OCI-M1 (cell line): ENCODE data around the gene TIE1.

ENCODE experiments used
- DNase-seq: peaks from one replicate; lab custom pipeline; 2025; lab: John Stamatoyannopoulos, UW

TIE1 gene

GRCh38 chr1:43293896-43294760, 6.7 kb upstream of the TIE1 start:
- no peak for DNase-seq

GRCh38 chr1:43294761-43295160, 6.0 kb upstream of the TIE1 start:
- DNase-seq, result no peak

GRCh38 chr1:43296207-43296606, 4.6 kb upstream of the TIE1 start:
- DNase-seq, result no peak

GRCh38 chr1:43298055-43298454, 2.7 kb upstream of the TIE1 start:
- DNase-seq, result no peak

- no peak for DNase-seq
Observed at GRCh38 chr1:43299101-43299500, 1.7 kb upstream of the TIE1 start.

- DNase-seq, result no peak
Observed at GRCh38 chr1:43302201-43302600, 1.4 kb downstream of the TIE1 start.

GRCh38 chr1:43302721-43303470, 2.1 kb downstream of the TIE1 start:
- no peak for DNase-seq

- no peak for DNase-seq
Observed at GRCh38 chr1:43303471-43304313, 2.9 kb downstream of the TIE1 start.

GRCh38 chr1:43304314-43304681, 3.5 kb downstream of the TIE1 start:
- no peak for DNase-seq

- no peak for DNase-seq
Observed at GRCh38 chr1:43304771-43305300, 4.1 kb downstream of the TIE1 start.

GRCh38 chr1:43305461-43305860, 4.7 kb downstream of the TIE1 start:
- no peak for DNase-seq

- no peak for DNase-seq
Observed at GRCh38 chr1:43305926-43306687, 5.3 kb downstream of the TIE1 start.

- no peak for DNase-seq
Observed at GRCh38 chr1:43306688-43307457, 6.1 kb downstream of the TIE1 start.

- DNase-seq, result no peak
Observed at GRCh38 chr1:43307458-43308158, 6.8 kb downstream of the TIE1 start.

- no peak for DNase-seq
Observed at GRCh38 chr1:43308635-43309404, 8.0 kb downstream of the TIE1 start.

GRCh38 chr1:43309405-43310025, 8.7 kb downstream of the TIE1 start:
- DNase-seq, result no peak

- no peak for DNase-seq
Observed at GRCh38 chr1:43311521-43311920, 10.7 kb downstream of the TIE1 start.

GRCh38 chr1:43312212-43312623, 11.4 kb downstream of the TIE1 start:
- no peak for DNase-seq
